Activated effector memory CD4-positive, alpha-beta T cell treated with Interleukin-2 at 50 U/mL for 16 hours (primary cell): ENCODE results near the gene CD300LD.
"Not testable (repeated sequence)": the region's sequence is repeated elsewhere in the genome, so short reads cannot be mapped to it uniquely, and the experiment has no call there.

Source experiments
- DNase-seq: peaks from one replicate; pipeline ENCODE4 v3.0.0-alpha.2; 2020

Gene CD300LD

DNA sequence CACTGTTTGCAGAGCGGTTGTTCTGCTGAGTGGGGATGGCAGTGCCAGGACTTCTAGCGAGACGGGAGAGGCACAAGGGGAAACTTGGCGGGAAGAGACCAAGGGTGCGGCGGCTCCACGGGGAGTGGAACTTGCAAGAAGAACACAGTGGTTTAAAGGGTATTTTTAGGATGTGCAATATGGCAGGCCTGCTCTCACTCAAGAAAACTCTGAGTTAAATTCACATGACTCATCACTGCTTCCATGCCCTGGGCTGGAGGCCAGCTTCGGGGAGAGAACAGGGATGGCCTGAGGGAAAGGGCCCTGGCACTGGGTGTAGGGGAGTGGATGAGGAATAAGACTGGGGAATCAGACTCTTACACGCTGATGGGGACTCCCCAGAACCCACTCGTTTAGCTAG lies 13.3 kb upstream of the CD300LD start:
- DNase-seq = no peak

DNA sequence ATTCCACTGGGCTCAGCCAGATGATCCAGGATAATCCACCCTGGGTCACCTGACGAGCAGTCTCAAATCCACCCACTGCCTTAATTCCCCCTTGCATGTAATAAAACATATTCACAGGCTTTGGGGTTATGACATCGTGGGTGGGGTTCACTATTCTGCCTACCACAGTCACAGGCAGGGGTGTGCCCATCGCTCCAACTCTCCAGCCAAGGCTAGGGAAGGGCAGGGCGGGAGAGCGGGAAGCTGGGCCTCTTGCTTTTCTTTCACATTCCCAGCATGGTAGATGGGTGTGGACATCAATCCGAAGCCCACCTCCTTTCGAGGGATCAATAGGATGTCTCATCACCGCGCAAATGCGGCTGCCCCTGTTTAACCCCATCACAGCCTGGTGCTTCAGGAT lies 12.7 kb upstream of the CD300LD start:
- DNase-seq = no peak

DNA sequence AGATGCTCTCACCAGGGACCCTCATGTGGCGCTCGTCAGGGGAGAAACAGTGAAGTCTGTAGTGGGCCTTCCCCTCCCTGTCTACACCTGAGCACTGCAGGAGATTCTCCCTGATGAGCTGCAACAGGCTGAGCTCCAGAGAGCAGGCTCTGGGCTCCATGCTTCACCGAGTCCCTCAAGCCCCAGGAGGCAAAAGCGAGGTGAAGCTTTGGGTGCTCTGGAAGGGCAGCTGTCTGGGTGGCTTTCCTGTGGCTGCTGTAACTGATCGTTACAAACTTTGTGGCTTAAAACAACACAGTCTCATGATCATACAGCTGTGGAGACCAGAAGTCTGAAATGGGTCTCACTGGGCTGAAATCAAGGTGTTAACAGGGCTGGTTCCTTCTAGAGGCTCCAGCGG lies 12.1 kb upstream of the CD300LD start:
- DNase-seq = no peak

DNA sequence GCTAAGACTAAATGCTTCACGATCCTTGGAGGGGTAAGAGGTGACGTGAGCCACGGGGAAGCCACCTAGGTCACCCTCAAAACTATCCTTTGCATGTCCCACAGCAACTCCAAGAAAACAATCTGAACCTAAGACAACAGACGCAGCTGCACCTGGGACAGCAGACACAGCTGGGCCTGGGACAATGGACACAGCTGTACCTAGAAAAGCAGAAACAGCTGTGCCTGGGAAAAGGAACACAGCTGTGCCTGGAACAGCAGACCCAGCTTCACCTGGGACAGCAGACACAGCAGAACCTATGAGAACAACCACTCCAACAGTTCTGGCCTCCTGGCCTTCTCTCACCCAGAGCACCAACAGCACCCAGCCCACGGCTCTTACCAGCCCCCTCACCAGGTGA lies 11.7 kb upstream of the CD300LD start:
- no peak for DNase-seq

DNA sequence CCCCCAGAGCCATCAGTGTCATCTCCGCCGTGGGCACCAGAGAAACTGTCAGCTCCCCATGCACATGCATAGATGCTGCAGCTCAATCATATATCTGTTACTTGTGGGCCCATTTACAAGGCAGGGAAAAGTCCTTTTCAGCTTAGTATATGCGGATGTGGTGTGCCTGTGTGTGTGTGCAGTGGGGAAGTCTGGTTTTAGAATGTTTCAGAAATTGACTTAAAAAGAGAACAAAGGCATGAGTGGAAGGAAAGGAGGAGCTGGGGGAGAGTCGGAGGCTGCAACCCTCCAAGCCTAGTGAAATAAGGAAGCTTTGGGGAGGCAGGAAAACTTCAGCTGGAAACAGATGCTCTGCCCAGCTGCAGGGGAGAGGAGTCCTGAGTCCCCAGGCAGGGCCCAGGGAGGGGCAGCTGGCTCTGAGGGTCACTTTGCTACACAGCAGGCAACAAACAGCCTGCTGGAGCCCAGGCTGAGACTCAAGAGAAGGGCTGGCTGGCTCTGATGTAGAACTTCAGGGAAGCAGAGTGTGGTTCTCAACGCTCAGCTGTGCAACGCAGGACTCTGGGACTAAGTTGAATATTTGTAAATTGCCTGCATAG lies 11.1 kb upstream of the CD300LD start:
- no peak for DNase-seq

DNA sequence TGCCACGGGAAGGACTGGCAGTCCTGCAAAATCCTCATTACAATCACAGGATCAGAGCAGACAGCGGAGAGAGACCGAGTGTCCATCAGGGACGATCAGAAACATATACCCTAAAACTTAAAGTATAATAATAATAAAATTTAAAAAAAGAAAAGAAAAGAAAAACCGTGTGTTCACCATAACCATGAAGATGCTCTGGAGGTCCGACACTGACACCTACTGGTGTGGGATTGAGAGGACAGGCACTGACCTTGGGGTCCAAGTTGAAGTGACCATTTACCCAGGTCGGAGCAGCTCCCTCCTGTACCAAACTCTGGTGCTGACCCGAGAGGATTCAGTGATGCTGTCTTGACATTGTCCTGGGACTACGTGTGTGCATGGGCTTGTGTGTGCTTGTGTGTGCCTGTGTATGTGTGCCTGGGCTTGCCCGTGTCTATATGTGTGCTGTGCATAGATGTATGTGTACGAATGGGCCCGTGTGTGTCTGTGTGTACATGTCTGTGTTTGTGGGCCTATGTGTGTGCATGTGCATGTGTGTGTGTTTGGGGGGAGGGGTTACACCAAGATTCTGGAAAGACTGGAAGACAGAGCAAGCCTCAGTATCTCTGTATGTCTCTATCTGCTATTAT lies 10.0 kb upstream of the CD300LD start:
- no peak for DNase-seq

DNA sequence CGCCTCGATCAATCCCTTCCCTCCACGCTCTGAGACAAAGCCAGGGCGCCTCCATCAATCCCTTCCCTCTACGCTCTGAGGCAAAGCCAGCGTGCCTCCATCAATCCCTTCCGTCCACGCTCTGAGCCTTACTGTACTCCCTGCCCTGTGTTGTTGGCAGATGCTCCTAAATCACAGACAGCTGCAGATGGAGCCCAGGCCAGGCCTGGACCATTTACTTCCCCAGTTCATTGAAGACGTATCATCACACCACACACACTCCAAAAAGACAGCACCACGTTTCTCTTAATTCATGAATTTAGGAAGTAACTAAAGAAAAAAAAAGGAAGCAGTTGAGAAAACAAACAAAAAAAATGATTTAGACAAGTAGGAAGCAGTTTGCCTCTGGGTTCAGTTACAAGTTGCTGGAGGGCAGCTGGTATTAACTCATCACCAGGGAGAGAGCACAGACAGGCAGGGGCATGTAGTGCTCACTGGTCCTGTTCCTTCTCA lies 7.4 kb upstream of the CD300LD start:
- DNase-seq = no peak

DNA sequence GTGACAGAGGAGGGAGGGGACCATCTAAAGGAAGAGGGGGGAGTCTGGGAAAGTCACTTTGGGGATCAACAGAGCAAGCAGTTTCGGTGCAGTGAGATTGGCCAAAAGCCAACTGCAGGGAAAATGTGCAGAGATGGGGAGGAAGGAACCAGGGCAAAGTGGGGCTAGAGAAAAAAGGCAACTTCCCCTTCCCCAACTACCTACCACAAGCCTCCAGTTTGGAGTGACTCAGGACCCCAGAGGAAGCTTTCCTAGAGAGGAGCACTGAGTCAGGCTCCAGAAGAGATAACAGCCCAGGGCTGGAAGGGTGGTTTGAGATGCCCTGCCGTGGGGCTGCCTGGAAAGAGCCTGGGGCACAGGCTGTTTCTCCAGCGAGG lies 6.9 kb upstream of the CD300LD start:
- DNase-seq = no peak

DNA sequence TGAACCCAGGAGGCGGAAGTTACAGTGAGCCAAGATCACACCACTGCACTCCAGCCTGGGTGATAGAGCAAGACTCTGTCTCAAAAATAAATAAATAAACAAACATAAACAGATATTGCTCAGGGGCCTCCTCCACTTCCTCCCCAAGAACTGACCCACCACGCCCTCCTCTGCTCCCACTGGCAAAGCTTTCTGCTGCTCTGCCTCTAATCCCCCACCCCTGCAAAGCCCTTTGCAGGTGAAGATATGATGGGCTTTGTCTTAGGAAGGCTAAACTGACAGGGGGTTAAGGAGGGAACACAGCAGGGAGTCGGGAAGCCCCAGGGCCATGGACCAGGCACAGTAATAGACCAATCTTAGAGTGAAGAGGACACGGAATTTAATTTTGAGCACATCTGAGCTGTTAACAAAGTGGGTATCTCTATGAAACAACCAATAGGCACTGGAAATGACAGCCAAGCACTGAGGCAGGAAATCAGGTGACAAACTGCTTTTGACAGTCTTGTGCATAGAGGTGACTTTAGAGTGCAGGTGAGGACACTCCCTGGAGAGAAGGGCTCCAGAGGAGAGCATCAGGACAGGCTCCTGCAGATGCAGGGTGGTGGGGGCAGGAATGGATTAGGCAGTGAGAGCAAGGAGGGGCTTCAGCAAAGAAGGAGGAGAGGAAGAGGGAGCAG lies 6.4 kb upstream of the CD300LD start:
- no peak for DNase-seq

DNA sequence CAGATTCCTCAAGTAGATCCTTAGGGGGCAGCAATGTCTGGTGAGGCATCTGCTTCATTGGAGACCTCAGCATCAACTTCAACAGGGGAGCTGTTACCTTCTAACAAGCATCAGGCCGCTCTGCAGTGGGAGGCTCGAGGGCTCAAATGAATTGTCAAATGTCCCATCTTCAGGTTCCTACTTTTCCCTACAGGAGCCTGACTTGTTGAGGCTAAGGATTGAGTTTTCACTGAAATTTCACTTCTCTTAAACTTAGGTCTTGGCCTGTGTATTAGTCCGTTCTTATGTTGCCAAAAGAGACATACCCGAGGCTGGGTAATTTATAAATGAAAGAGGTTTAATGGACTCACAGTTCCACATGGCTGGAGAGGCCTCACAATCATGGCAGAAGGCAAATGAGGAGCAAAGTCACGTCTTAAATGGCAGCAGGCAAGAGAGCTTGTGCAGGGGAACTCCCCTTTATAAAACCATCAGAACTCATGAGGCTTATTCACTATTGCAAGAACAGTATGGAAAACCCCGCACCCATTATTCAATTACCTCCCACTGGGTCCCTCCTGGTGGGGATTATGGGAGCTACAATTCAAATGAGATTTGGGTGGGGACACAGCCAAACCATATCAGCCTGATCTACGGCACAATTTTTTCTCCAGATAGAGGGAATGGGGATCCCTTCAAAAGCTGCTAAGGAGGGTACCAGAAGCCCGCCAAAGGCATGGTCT lies 5.1 kb upstream of the CD300LD start:
- DNase-seq = no peak

DNA sequence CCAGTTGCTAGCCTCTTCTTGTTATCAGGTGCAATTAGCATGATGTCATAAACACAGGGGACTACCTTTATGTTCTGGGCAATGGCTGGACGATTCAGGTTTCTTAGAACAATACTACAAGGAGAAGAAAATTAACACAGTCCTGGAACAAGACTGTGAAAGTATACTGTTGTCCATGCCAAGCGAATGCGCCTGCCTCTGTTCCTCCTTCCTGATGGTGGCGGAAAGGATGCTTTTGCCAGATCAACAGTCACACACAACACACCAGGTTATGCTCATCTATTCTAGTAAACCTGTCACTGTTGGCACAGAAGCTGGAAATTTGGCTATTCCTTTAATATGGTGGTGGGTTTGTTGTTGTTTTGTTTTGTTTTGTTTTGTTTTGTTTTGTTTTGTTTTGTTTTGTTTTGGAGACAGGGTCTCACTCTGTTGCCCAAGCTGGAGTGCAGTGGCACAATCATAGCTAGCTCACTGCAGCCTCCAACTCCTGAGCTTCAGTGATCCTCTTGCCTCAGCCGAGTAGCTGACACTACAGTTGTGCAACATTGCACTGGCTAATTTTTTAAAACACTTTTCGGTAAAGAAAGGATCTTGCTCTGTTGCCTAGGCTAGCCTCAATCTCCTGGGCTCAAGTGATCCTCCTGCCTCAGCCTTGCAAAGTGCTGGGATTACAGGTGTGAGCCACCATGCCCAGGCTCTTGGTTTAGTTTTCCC lies 3.1 kb upstream of the CD300LD start:
- DNase-seq = no peak

DNA sequence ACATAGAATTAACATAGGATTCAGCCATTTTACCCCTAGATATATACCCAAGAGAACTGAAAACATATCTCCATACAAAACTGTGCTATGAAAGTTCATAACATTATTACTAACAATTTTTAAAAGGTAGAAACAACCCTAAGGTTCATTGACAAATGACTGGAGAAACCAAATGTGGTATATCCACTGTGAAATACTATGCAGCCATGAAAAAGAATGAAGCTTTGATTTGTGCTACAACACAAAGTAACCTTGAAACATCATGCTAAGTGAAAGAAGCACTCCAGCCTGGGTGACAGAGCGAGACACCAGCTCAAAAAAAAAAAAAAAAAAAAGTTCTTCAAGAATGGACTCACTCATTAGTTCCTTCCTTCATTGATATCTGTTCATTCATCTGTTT lies 580 bp downstream of the CD300LD start:
- no peak for DNase-seq

DNA sequence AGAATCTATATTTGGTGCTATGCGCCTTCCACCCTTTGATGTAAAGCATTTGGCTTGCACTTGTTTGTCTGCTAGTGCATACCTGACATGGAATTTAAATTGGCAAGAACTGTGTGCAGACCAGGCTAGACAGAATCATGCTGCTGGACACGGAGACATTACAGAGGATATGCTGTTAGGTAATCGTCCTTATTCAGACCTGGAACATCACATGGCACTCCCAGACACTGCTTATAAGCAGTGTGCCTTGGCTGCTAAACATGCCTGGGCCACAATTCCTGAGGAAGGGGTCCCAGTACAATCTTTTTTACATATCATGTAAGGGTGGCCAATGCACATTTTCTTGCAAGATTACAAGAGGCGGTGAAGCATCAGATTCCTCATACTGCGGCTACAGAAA lies 6.4 kb downstream of the CD300LD start:
- no peak for DNase-seq

DNA sequence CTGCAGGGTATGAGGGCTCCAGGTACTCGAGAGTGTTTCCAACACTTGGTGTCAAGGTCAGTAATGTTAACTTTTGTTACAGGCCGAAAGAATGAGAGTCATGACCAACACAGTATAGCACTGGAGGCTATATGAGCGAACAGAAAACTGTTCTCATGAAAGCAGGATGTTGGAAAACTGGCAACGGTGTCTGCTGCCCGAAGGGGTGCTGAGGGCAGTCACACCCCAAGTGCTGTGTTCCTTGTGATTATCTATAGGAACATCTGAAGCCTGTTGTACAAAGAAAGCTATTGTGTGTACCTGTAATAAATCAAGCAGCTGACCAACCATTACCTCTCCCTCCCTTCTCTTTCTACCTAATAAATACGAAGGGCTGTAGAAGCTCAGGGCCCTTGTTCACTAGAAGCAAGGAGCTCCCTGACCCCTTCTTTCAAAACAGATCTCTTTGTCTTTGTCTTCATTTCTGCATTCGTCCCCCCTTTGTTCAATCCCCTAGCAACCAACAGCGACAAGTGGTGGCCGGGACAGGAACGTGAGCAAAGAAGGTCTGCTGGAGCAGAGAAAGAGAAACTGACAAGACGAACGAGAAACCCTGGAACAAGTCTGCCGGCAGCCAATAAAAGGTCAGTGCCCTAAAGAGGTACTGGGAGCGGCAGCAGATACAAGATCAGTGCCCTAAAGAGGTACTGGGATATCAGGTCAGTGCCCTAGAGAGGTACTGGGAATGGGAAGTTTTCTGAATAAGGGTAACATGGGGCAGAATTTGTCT lies 7.6 kb downstream of the CD300LD start:
- no peak for DNase-seq

DNA sequence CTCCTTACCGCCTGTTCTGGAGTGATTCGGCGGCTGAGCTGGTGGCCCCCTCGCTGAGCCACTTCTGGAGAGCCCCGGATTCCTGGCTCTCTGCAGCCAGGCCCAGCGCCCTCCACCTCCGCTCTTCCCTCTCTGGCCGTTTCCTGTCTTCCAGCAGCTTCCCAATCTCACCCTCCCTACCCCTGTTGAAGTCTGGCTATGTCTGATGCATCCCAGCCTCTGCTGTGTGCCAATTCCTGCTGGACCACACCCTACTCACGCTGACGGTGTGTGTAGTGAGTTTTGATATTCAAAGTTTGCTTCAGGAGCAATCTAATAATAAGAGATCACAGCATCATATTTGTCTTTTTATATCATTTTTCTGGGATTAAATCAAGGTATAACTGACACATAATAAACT lies 9.4 kb downstream of the CD300LD start:
- DNase-seq = no peak

DNA sequence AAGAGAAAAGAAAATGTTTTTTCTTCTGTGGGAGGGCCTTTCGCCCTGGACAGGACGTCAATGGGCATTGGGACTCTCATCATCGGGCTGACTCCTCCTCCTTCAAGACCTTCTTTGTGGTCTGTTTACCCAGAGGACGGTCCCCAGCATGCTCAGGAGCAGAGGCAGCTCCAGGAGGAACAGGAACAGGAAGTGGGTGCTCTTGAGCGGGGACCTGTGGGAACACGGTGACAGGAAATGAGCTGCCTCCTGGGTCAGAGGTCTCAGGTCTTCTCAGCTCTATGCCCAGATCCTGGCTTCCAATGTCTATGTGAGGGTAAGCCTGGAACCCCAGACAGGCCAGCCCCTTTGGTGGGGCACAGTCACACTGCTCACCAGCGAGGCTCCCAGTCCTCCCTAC lies 12.2 kb downstream of the CD300LD start:
- DNase-seq = no peak

DNA sequence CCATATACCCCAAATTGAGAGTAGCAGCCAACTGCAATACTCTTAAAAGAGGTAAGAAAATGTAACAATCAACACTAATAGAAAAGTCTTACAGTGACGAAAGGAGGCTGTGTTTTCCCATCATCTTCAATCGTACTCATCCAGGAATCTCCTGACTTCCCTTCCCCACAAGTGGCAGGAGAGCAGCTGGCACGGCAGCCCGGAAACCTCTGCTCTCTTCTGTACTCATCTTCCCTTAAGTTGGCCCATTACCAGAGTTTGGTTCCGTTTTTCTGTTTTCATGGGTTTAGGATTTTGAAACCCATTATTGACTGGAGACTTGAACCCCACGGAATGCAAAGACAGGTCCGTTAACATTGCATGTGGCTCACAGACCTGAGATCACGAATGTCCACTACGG lies 13.1 kb downstream of the CD300LD start:
- no peak for DNase-seq

DNA sequence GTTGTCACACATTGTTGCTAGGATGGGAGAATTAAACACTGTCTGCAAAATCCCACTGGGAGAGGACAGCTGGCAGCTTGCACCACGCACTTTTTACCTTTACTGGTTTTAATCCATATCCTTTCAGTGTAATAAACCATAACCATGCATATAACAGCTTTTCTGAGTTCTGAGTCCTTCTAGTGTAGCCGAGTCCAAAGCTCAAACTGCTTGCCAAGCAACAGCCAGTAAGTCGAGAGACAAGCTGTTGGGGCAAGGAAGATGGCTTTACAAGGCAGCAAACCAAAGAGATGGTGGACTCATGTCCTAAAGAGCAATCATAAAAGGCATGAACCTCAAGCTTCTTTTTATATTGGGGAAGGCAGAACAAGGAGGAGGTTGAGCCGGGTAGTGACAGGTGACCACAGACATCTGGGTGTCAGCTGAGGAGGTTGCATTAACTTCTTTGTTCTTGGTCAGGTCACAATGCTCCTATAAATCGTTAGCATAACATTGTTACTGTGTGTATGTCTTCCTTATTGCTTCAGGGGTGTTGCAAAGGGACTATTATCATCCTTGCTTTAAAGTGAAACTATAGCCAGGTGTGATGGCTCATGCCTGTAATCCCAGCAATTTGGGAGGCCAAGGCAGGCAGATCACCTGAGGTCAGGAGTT lies 17.5 kb downstream of the CD300LD start:
- no peak for DNase-seq

DNA sequence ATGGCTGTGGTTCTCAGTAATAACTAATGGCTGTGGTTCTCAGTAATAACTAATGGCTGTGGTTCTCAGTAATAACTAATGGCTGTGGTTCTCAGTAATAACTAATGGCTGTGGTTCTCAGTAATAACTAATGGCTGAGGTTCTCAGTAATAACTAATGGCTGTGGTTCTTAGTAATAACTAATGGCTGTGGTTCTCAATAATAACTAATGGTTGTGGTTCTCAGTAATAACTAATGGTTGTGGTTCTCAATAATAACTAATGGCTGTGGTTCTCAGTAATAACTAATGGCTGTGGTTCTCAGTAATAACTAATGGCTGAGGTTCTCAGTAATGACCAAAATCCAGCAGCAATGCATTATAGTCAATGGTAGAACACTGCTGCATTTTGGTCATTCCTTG lies 18.4 kb downstream of the CD300LD start:
- DNase-seq = not testable (repeated sequence)

DNA sequence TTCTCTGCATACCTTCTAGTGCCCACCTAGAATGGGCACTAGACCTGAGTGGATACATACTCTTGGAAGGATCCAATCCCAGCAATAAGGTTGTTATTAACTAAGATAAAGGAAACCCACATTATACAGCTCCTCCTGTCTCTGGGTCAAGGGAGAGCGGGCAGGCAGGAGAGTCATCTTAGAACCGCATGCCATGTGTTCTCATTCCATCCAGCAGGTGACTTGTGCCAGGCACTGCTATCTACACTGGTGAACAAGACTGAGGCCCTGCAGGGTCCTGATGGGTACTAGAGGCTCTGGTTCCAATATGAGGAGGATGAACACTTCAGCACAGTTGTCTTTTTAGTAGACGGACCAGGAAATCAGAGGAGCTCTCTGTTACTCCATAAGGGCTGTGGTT lies 18.9 kb downstream of the CD300LD start:
- DNase-seq = no peak

DNA sequence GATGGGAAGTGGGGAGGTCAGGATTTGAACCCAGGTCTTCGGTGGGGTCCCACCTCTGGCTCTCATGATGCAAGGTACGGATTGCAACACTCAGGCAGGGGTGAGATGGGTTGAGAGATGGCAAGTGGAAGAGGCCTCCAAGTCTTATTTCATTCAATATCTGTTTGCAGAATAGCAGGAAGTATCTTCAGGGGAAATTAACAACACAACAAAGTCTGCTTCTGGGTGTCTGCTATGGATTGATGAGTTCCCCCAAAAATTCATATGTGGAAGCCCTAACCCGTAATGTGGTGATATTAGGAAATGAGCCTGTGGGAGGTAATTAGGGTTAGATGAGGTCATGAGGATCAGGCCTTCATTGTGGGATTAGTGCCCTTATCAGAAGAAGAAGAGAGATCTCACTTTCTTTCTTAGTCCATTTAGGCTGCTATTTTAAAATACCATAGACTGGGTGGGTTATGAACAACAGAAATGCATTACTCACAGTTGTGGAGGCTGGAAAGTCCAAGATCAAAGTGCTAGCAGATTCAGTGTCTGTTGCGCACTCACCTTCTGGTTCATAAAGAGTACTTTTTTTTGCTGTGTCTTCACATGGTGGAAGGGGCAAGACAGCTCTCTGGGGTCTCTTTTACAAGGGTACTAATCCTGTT lies 20.3 kb downstream of the CD300LD start:
- no peak for DNase-seq
